ENCODE measurements around the gene LMLN.
"Not testable (repeated sequence)": the region's sequence is repeated elsewhere in the genome, so short reads cannot be mapped to it uniquely, and the experiment has no call there.

The LMLN gene

GRCh38 chr3:197959891-197960693 lies at the start of gene LMLN:
Gene LMLN, plus strand, starts transcription at chr3:197960217. Its CDS starts 29 bp downstream, at chr3:197960246.
- peak; percentile 98 for DNase-seq

- DNase-seq: no peak
Observed at GRCh38 chr3:197912741-197913476, 47.1 kb upstream of the LMLN start.

- DNase-seq: no peak
Observed at GRCh38 chr3:197913641-197914380, 46.2 kb upstream of the LMLN start.

- DNase-seq: not testable (repeated sequence)
Observed at GRCh38 chr3:197921429-197922275, 38.4 kb upstream of the LMLN start.

- peak; percentile 17 for DNase-seq
Observed at GRCh38 chr3:197926418-197926817, 33.6 kb upstream of the LMLN start.

GRCh38 chr3:197927578-197927977 lies 32.4 kb upstream of the LMLN start:
- DNase-seq: not testable (repeated sequence)

GRCh38 chr3:197936819-197937384 lies 23.1 kb upstream of the LMLN start:
- no peak for DNase-seq

- no peak for DNase-seq
Observed at GRCh38 chr3:197940745-197941384, 19.2 kb upstream of the LMLN start.

- DNase-seq: peak; percentile 66
Observed at GRCh38 chr3:197942956-197943556, 17.0 kb upstream of the LMLN start.

GRCh38 chr3:197949191-197949777 lies 10.7 kb upstream of the LMLN start:
- DNase-seq: peak; percentile 32

- peak; percentile 98 for DNase-seq
Observed at GRCh38 chr3:197949778-197950676, 10.0 kb upstream of the LMLN start, which contains the start of gene RPL35A. Gene RPL35A, plus strand, starts transcription at chr3:197950190. Its CDS starts 778 bp downstream, at chr3:197950968.

- no peak for DNase-seq
Observed at GRCh38 chr3:197950677-197951061, 9.3 kb upstream of the LMLN start.

GRCh38 chr3:197951392-197951990 lies 8.5 kb upstream of the LMLN start:
- no peak for DNase-seq

GRCh38 chr3:197952440-197952839 lies 7.6 kb upstream of the LMLN start:
- no peak for DNase-seq

GRCh38 chr3:197953325-197953724 lies 6.7 kb upstream of the LMLN start:
- no peak for DNase-seq

- no peak for DNase-seq
Observed at GRCh38 chr3:197953881-197954280, 6.1 kb upstream of the LMLN start.

GRCh38 chr3:197955892-197956477 lies 4.0 kb upstream of the LMLN start:
- DNase-seq: no peak

GRCh38 chr3:197956626-197956988 lies 3.4 kb upstream of the LMLN start:
- no peak for DNase-seq

GRCh38 chr3:197957790-197958133 lies 2.3 kb upstream of the LMLN start:
- no peak for DNase-seq
